ENCODE data around the gene PSME3. TPM values are rescaled to one million over a fixed set of nuclear protein-coding genes. Genes with fewer than 3 reads are reported as not detected.
"Not testable (repeated sequence)": the region's sequence is repeated elsewhere in the genome, so short reads cannot be mapped to it uniquely, and the experiment has no call there.

The PSME3 gene
- polyA plus RNA-seq, 1 experiment, result 65.7 TPM

- no peak overlapping the region for H3K4me3 ChIP-seq (ENCODE audit: low read depth, low read length)
- no peak for TF ChIP-seq CTCF (IDR thresholded peaks at IDR 0.05; ENCODE audit: insufficient read depth, low read depth, low read length)
- ChIA-PET POLR2A (no interaction called here), CTCF (interaction anchor here (1.4 to 7.9 kb wide), 3 partner anchors 12 to 88 kb away, joined by 4 to 61 read pairs (median 18); no protein-coding TSS in a partner anchor)
- no peak for DNase-seq (ENCODE audit: low read depth)
- H3K27me3 ChIP-seq (ENCODE audit: control insufficient read depth, insufficient read depth, low read length), result no peaks in the 10 kb centered on the region; the same call in 1 of the 2 replicates
- peaks cover 5% of the 10 kb centered on the region for H3K36me3 ChIP-seq (ENCODE audit: control insufficient read depth, insufficient read depth, low read length)
These were observed 16.4 kb downstream of the PSME3 start for GRCh38 chr17:42849451-42850181.

- H3K4me3 ChIP-seq (ENCODE audit: low read depth, low read length), result no peak within 1 kb of the TSS
- ChIA-PET CTCF (interaction anchor here (0.9 to 1.2 kb wide), 2 partner anchors 77 to 88 kb away, joined by 3 to 4 read pairs; no protein-coding TSS in a partner anchor), POLR2A (interaction anchor here (0.7 kb wide), 1 partner anchor 147 kb away, joined by 14 read pairs; no protein-coding TSS in a partner anchor)
- no peak for DNase-seq (ENCODE audit: low read depth)
- no peaks in the 10 kb centered on the region; the same call in 1 of the 2 replicates for H3K27me3 ChIP-seq (ENCODE audit: control insufficient read depth, insufficient read depth, low read length)
- TF ChIP-seq CTCF (IDR thresholded peaks at IDR 0.05; ENCODE audit: insufficient read depth, low read depth, low read length), result no peak
- H3K36me3 ChIP-seq (ENCODE audit: control insufficient read depth, insufficient read depth, low read length), result no peaks in the 10 kb centered on the region
These were observed 17.8 kb downstream of the PSME3 start, which contains the start of gene AOC3 for GRCh38 chr17:42850954-42851353. Gene AOC3 (plus strand): TSS chr17:42851199. CDS start chr17:42851344, 145 bp downstream.

GRCh38 chr17:42851371-42852240 lies 18.4 kb downstream of the PSME3 start:
- H3K4me3 ChIP-seq (ENCODE audit: low read depth, low read length); DNase-seq (ENCODE audit: low read depth); H3K36me3 ChIP-seq (ENCODE audit: control insufficient read depth, insufficient read depth, low read length); H3K27me3 ChIP-seq (ENCODE audit: control insufficient read depth, insufficient read depth, low read length): not testable (repeated sequence)
- POLR2A ChIA-PET, result interaction anchor here (0.7 kb wide), 1 partner anchor 146 kb away, joined by 14 read pairs; no protein-coding TSS in a partner anchor
- CTCF ChIA-PET, result interaction anchor here (0.9 to 1.2 kb wide), 3 partner anchors 76 to 87 kb away, joined by 3 to 4 read pairs (median 3); no protein-coding TSS in a partner anchor

GRCh38 chr17:42852351-42852750 lies 19.2 kb downstream of the PSME3 start:
- DNase-seq (ENCODE audit: low read depth), result no peak
- H3K4me3 ChIP-seq (ENCODE audit: low read depth, low read length), result no peak overlapping the region
- CTCF ChIA-PET, result interaction anchor here (1.1 kb wide), 1 partner anchor 77 kb away, joined by 3 read pairs; no protein-coding TSS in a partner anchor
- no peaks in the 10 kb centered on the region for H3K36me3 ChIP-seq (ENCODE audit: control insufficient read depth, insufficient read depth, low read length)
- POLR2A ChIA-PET, result no interaction called here
- no peak for TF ChIP-seq CTCF (IDR thresholded peaks at IDR 0.05; ENCODE audit: insufficient read depth, low read depth, low read length)
- no peaks in the 10 kb centered on the region; the same call in 1 of the 2 replicates for H3K27me3 ChIP-seq (ENCODE audit: control insufficient read depth, insufficient read depth, low read length)

GRCh38 chr17:42853004-42853403 lies 19.8 kb downstream of the PSME3 start:
- POLR2A ChIA-PET, result no interaction called here
- CTCF ChIA-PET, result no interaction called here
- TF ChIP-seq CTCF (IDR thresholded peaks at IDR 0.05; ENCODE audit: insufficient read depth, low read depth, low read length), result no peak
- Histone ChIP-seq H3K4me3 (ENCODE audit: low read depth, low read length) (no peak overlapping the region), H3K36me3 (ENCODE audit: control insufficient read depth, insufficient read depth, low read length) (no peaks in the 10 kb centered on the region), H3K27me3 (ENCODE audit: control insufficient read depth, insufficient read depth, low read length) (no peaks in the 10 kb centered on the region; the same call in 1 of the 2 replicates)
- DNase-seq (ENCODE audit: low read depth), result no peak

All from BJ (cell line).